PFSK-1 (cell line): ENCODE data around the gene NMNAT3.

Source experiments
- FOXP2 ChIP-seq: optimal IDR thresholded peaks from 2 replicates; pipeline ENCODE3; 2011; ENCODE audit warnings: borderline replicate concordance, control low read depth, inconsistent platforms; ENCODE audit not compliant: insufficient read depth; ENCODE audit errors: extremely low read length, extremely low read depth
- POLR2AphosphoS5 ChIP-seq: IDR thresholded peaks from 2 replicates; pipeline ENCODE4 v1.6.1; 2012; ENCODE audit warnings: low read depth, mild to moderate bottlenecking, control low read depth, low read length, moderate library complexity
- SIN3A ChIP-seq: IDR thresholded peaks from 2 replicates; pipeline ENCODE4 v1.6.1; 2012; ENCODE audit warnings: mild to moderate bottlenecking, low read length, moderate library complexity, borderline replicate concordance; ENCODE audit not compliant: insufficient read depth
- TAF1 ChIP-seq: IDR thresholded peaks from 2 replicates; pipeline ENCODE4 v1.6.1; 2012; ENCODE audit warnings: low read length, control low read depth, borderline replicate concordance; ENCODE audit not compliant: insufficient read depth
- TF ChIP-seq, protein P1 (sequence below), 2 experiments: IDR thresholded peaks; 2 replicates each; pipeline versions ENCODE4 v1.6.1 to v1.8.0; 2011 to 2012; ENCODE audit warnings: low read depth in 2 of 2, low read length in 2 of 2, control low read depth in 1 of 2, inconsistent platforms in 1 of 2, mild to moderate bottlenecking in 1 of 2, moderate library complexity in 1 of 2; ENCODE audit not compliant: insufficient read depth in 1 of 2

NMNAT3 gene

DNA sequence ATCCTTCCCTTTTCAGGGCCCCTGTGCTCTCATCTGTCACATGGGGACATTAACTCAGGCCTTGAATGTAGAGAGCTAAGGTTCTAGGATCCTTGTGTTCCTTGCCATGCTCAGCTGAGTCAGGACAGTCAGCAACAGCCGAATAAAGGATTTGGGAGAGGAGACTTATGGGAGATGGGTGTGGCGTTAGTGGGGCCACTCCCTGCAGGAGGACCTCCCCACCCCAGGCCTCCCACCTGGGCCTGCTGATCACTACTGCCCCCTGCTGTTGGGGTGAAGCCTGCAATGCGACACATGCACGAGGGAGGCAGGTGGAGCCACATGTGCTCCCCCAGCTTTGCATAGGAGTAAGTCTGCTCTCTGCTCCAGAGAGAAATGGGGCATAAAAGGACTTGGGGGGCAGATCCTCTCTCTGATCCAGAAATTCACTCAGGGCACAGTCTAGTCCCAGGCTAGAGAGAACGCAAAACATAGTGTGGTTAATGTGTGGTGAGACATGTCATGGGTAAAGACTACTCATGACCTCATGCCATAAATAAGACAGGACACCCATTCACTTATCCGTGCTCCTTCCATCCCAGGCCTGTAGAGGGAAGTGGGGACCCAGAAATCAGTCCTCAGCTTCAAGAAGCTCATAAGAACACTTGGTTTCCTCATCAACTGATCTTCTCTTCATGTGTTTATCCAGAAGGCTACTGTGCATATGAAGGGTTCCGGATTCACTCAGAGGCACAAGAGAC, 157.6 kb downstream of the NMNAT3 start:
- TF ChIP-seq POLR2AphosphoS5 (no peak), TAF1 (no peak), FOXP2 (no peak), SIN3A (no peak)
- TF ChIP-seq, protein P1, sequence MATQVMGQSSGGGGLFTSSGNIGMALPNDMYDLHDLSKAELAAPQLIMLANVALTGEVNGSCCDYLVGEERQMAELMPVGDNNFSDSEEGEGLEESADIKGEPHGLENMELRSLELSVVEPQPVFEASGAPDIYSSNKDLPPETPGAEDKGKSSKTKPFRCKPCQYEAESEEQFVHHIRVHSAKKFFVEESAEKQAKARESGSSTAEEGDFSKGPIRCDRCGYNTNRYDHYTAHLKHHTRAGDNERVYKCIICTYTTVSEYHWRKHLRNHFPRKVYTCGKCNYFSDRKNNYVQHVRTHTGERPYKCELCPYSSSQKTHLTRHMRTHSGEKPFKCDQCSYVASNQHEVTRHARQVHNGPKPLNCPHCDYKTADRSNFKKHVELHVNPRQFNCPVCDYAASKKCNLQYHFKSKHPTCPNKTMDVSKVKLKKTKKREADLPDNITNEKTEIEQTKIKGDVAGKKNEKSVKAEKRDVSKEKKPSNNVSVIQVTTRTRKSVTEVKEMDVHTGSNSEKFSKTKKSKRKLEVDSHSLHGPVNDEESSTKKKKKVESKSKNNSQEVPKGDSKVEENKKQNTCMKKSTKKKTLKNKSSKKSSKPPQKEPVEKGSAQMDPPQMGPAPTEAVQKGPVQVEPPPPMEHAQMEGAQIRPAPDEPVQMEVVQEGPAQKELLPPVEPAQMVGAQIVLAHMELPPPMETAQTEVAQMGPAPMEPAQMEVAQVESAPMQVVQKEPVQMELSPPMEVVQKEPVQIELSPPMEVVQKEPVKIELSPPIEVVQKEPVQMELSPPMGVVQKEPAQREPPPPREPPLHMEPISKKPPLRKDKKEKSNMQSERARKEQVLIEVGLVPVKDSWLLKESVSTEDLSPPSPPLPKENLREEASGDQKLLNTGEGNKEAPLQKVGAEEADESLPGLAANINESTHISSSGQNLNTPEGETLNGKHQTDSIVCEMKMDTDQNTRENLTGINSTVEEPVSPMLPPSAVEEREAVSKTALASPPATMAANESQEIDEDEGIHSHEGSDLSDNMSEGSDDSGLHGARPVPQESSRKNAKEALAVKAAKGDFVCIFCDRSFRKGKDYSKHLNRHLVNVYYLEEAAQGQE (IDR thresholded peaks at IDR 0.05; ENCODE audit: insufficient read depth in 1 of 2, low read depth in 2 of 2, low read length in 2 of 2) = no peak

DNA sequence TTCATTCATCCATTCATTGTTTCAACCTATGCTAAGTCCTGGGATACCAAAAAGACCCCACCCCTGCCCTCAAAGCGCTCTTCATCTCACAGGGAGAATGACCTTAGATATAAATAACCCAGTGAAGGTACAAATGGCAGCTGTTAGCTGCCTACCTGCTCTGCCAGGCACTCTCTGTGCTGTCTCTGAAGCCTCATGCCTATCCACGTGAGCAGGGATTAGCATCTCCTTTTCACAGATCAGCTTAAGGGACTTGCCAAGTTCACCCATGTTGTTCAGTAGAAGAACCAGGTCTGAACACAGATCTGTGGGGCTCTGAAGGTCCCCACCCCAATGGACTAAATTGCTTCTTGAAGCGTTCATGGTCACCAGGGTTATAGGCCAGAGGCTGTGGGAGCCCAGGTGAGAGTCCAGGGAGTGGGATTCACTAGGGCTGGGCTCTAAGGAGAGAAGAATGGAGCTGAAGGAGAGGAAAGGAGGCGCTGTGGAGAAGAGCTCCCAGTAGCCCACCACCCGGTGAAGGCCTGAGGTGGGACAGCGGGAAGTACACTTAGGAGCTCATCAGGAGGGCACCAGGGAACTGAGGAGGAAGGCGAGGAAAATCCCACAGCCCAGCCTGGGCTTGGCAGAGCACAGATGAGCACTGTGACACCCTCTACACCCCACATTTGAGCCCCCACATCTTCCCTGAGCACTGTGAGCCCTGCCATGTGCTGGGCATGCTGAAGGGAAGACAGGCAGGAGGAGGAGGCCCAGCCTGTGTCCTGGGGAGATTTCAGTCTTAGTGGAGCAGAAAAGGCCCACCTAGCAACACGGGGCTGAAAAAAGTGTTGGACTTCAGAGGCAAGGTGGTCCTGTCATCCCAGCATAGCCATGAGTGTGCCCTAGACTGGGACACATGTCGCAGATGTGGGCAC, 158.6 kb downstream of the NMNAT3 start:
- TF ChIP-seq FOXP2 = no peak
- TF ChIP-seq TAF1 = no peak
- TF ChIP-seq POLR2AphosphoS5 = no peak
- TF ChIP-seq SIN3A = no peak

DNA sequence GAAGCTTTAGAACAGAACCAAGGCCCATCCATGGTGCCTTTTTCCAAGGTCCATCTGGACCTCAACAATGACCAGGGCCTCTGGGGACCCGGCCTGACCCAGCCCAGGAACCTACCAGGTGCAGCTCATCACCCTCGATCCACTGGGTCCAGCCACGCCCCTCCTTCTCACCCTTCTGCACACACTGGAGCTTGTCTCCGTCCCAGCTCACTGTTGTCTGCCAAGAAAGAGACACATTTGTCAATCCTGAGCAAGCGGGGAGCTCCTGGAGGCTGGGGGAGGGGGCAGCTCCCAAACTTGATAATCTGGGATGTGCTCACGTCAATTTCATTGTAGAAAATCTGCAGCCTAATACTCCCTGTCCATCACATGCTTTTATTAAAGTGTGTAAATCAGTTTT, 159.5 kb downstream of the NMNAT3 start:
- TF ChIP-seq TAF1 (no peak), POLR2AphosphoS5 (no peak), SIN3A (no peak), FOXP2 (no peak)
- TF ChIP-seq, protein P1 (IDR thresholded peaks at IDR 0.05; ENCODE audit: insufficient read depth in 1 of 2, low read depth in 2 of 2, low read length in 2 of 2) = no peak

DNA sequence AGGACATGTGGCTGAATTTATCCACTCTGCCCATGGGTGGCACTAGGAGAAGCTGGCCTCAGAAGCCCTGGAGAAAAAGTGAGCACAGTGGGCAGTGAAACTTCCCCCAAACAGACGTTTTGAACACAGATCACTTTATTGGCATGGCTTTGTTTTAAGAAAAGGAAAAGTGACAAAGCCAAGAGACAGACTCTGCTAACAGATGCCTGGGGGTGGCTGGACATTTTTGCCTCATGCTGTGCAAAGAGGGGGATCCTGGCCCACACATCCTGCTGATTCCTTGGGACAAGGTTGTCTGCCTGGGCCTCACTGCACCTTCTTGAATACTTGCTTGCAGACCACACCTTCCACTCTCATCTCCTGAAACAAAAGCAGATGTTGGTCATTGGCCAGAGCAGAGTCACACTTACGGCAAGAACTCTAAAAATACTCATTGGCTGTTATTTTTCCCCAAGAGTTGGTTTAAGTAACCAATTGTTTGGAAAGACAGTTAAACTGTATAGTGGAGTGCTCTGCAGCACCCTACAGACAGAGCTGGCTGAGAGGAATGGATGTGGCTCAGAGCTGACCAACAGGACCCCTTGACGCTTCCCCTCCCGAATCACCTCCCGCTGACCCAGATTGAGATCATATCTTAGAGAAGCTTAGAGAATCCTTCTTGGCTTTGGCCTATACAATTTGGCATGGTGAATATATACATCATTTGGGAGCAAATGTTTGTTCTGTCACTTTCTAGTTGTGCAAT, 160.3 kb downstream of the NMNAT3 start:
- no peak for TF ChIP-seq TAF1
- no peak for TF ChIP-seq FOXP2
- TF ChIP-seq SIN3A = no peak
- TF ChIP-seq POLR2AphosphoS5 = no peak
- TF ChIP-seq, protein P1 (IDR thresholded peaks at IDR 0.05; ENCODE audit: insufficient read depth in 1 of 2, low read depth in 2 of 2, low read length in 2 of 2) = no peak

DNA sequence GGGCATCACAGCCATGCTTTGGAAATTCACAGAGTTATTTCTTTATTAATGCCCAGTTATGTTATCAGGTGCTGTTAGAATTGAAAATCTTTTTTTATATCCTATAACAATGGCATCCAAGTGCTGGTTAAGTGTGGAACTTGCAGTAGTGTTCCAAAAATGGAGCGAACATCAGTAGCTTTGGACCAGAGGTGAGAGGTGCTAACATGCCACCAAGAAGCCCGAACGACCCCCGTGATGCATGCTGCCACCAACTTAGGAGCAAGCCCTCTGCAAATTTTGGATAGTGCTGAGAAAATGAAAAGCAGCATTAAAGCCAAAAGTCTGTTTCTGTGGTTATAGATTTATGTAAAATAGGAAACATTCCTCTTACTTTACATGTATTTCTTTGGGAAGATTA, 163.0 kb downstream of the NMNAT3 start:
- TF ChIP-seq, protein P1 (IDR thresholded peaks at IDR 0.05; ENCODE audit: insufficient read depth in 1 of 2, low read depth in 2 of 2, low read length in 2 of 2) = no peak
- TF ChIP-seq SIN3A (no peak), POLR2AphosphoS5 (no peak), FOXP2 (no peak), TAF1 (no peak)
